Measurements from ENCODE around the gene HNRNPL. TPM values are rescaled to one million over a fixed set of nuclear protein-coding genes. Genes with fewer than 3 reads are reported as not detected.

The HNRNPL gene
- total RNA-seq, 2 donors from 2014 or later: 102 to 115 TPM

DNA sequence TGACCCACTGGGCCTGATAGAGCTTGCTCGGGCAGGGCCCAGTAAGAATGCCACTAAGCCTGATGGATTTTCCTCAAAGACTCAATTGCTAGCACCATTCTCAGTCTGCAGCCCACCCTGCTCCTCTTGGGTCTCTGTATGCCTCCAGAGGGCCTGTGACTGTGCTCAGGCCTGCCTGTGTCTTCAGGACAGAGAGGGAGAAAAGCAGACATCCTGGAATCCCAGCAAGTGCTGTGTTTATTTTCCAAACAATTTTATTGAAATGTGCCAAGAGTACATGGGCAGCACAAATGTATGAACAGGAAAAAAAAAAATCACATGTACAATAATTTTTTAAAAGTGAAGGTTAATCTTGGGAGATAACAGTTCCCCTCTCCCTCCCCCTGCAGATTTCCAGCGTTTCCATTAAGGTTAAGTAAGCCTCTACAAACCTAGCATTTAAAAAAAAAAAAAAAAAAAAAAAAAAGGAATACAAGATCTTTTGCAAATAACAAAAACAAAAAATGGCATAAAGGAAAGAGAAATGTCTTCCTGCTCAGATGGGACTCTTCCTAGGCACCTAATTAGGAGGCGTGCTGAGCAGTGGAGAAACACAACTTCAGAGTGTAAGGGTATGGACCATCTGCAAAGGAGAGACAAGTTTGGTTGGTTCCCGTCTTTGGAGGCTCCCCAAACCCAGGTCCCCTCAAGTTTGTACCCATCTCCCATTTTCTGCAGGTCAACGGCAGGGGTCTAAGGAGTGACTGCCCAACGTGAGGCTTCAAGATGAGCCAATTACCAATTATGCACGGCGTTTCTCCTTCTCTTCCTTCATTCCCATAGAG, 13.4 kb downstream of the HNRNPL start:
- no peak for TF ChIP-seq CTCF (IDR thresholded peaks at IDR 0.05)
- peaks cover 62% of the 10 kb centered on the region for H3K36me3 ChIP-seq
- H3K4me1 ChIP-seq: peaks cover 0 to 9% of the 10 kb centered on the region in 2 donors
- DNase-seq (ENCODE audit: low spot score): no peak
- no peak overlapping the region for H3K4me3 ChIP-seq
- H3K27ac ChIP-seq: peak overlapping the region in 1 of 2 donors; percentile 7
- no peaks in the 10 kb centered on the region for H3K9me3 ChIP-seq
- H3K27me3 ChIP-seq: no peaks in the 10 kb centered on the region

DNA sequence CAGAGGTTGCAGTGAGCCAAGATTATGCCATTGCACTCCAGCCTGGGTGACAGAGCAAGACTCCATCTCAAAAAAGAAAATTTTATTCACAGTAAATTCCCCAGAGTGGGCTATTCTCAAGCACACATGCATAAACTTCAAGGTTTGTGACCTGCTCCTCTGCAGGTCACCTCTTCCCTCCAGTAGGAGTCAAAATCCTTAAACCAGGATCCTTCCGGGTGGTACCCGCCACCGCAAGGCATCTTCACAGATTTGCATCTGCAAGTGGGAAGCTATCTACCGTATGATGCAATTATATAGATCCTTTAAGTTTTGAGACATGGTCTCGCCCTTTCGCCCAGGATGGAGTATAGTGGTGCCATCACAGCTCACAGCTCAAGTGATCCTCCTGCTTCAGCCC, 15.2 kb downstream of the HNRNPL start:
- peaks cover 0 to 25% of the 10 kb centered on the region in 2 donors for H3K4me1 ChIP-seq
- no peak overlapping the region for H3K27ac ChIP-seq
- H3K9me3 ChIP-seq: no peaks in the 10 kb centered on the region
- H3K36me3 ChIP-seq: peaks cover 55% of the 10 kb centered on the region
- DNase-seq (ENCODE audit: low spot score): no peak
- H3K4me3 ChIP-seq: no peak overlapping the region
- no peaks in the 10 kb centered on the region for H3K27me3 ChIP-seq
- TF ChIP-seq CTCF (IDR thresholded peaks at IDR 0.05): no peak

DNA sequence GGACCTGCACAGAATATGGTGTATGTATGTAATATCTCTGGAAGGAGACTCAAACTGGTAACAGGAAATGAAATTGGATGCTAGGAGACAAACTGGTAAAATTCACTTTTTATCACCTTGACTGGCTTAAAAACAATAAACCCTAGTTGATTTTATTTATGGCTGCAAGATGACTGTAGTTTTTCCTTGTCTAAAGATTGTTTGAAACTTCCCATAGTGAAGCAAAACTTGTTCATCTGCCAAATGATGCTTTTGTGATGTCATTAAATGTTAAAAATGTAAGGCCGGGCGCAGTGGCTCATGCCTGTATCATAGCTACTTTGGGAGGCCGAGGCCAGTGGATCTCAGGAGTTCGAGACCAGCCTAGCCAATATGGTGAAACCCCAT, 15.7 kb downstream of the HNRNPL start:
- TF ChIP-seq CTCF (IDR thresholded peaks at IDR 0.05): no peak
- Histone ChIP-seq H3K27me3 (no peaks in the 10 kb centered on the region), H3K36me3 (peaks cover 55% of the 10 kb centered on the region), H3K4me1 (peaks cover 0 to 25% of the 10 kb centered on the region in 2 donors), H3K27ac (no peak overlapping the region), H3K4me3 (no peak overlapping the region), H3K9me3 (no peaks in the 10 kb centered on the region)
- no peak for DNase-seq (ENCODE audit: low spot score)

DNA sequence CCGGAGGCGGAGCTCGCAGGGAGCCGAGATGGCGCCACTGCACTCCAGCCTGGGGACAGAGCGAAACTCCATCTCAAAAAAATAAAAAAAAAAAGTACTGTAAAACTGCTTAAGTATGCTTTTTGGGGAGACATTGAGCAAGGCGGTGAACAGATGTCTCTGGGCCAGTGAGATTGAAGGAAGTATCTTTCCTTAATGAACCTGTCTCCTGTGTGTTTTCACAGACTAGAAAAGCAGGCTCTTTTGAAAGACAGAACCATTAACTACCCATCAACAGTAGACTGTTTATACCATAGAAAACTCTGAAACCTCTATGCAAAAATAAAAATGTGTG, 16.7 kb downstream of the HNRNPL start:
- peaks cover 55% of the 10 kb centered on the region for H3K36me3 ChIP-seq
- H3K27ac ChIP-seq: peak overlapping the region in 1 of 2 donors; percentile 94
- no peak overlapping the region for H3K4me3 ChIP-seq
- no peak for TF ChIP-seq CTCF (IDR thresholded peaks at IDR 0.05)
- no peaks in the 10 kb centered on the region for H3K27me3 ChIP-seq
- no peak for DNase-seq (ENCODE audit: low spot score)
- no peaks in the 10 kb centered on the region for H3K9me3 ChIP-seq
- peaks cover 0 to 25% of the 10 kb centered on the region in 2 donors for H3K4me1 ChIP-seq

DNA sequence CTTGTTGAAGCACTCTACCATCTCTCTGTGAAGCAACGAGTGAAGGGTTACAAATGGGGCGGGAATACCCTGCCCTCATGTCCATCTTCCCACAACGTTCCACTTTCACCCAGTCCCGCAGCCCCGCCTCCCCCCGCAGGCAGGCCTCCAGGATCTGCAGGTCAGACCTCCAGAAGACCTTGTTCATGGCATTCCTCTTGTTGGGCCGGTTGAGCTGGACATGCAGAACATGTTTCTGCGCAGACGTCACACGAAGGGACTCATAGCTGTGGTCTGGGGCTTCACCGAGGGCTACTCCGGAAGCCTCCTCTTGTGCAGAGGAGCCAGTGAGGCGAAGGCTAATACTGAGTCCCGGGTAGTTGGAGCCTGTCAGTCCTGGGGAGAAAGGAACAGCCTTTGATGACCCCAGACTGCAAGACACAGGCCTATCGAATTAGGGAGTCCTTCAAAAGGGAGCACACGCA, 18.6 kb downstream of the HNRNPL start:
- Histone ChIP-seq H3K4me1 (peaks cover 0 to 40% of the 10 kb centered on the region in 2 donors), H3K9me3 (no peaks in the 10 kb centered on the region), H3K36me3 (peaks cover 55% of the 10 kb centered on the region), H3K27ac (peak overlapping the region; percentile 92 to 94), H3K27me3 (no peaks in the 10 kb centered on the region), H3K4me3 (peak overlapping the region; percentile 72 to 76)
- DNase-seq (ENCODE audit: low spot score): peak; percentile 82
- no peak for TF ChIP-seq CTCF (IDR thresholded peaks at IDR 0.05)

All from right atrium auricular region (tissue), 2 donors.